H1 (cell line): ENCODE measurements around the gene SLC37A3. TPM values are rescaled to one million over a fixed set of nuclear protein-coding genes. Genes with fewer than 3 reads are reported as not detected.
A peak's percentile ranks its signal among the peaks of the same experiment; 100 is the strongest.

Experiments
- EGR1 ChIP-seq: IDR thresholded peaks from 2 replicates; pipeline ENCODE4 v1.6.1; 2011; ENCODE audit warnings: low read depth, low read length, borderline replicate concordance
- KDM4A ChIP-seq: IDR thresholded peaks from one replicate; pipeline ENCODE4 v1.7.1; 2012; ENCODE audit warnings: low read depth, mild to moderate bottlenecking, moderate library complexity, low read length, inconsistent platforms; ENCODE audit not compliant: severe bottlenecking
- POU5F1 ChIP-seq: IDR thresholded peaks from 2 replicates; pipeline ENCODE4 v1.6.1; 2011; ENCODE audit warnings: low read depth, mild to moderate bottlenecking, low read length, moderate library complexity
- RAD21 ChIP-seq, 2 experiments: IDR thresholded peaks in 1 of 2; conservative IDR thresholded peaks in 1 of 2; 2 replicates each; pipeline ENCODE4 v1.6.1; 2011; ENCODE audit warnings: low read depth in 2 of 2, low read length in 2 of 2, improper control_type of control experiment in 1 of 2, inconsistent platforms in 1 of 2, mild to moderate bottlenecking in 1 of 2, moderate library complexity in 1 of 2
- RXRA ChIP-seq: IDR thresholded peaks from 2 replicates; pipeline ENCODE4 v1.6.1; 2011; ENCODE audit warnings: low read depth, mild to moderate bottlenecking, low read length, moderate library complexity; ENCODE audit not compliant: insufficient read depth
- SIN3A ChIP-seq, 2 experiments: IDR thresholded peaks in 1 of 2; conservative IDR thresholded peaks in 1 of 2; 2 replicates each; pipeline ENCODE4 v1.6.1; 2011 to 2012; ENCODE audit warnings: low read length in 2 of 2, improper control_type of control experiment in 1 of 2, low read depth in 1 of 2, mild to moderate bottlenecking in 1 of 2
- SP2 ChIP-seq: IDR thresholded peaks from 2 replicates; pipeline ENCODE4 v1.6.1; 2012; ENCODE audit warnings: mild to moderate bottlenecking, low read length, inconsistent platforms
- SRF ChIP-seq: IDR thresholded peaks from 2 replicates; pipeline ENCODE4 v1.6.1; 2011; ENCODE audit warnings: mild to moderate bottlenecking, low read depth, low read length, moderate library complexity
- TAF1 ChIP-seq: IDR thresholded peaks from 2 replicates; pipeline ENCODE4 v1.6.1; 2011; ENCODE audit warnings: mild to moderate bottlenecking, low read depth, low read length
- TEAD4 ChIP-seq: IDR thresholded peaks from 2 replicates; pipeline ENCODE4 v1.6.1; 2012; ENCODE audit warnings: low read depth, low read length, inconsistent platforms, mixed read lengths
- YY1 ChIP-seq: IDR thresholded peaks from 2 replicates; pipeline ENCODE4 v1.6.1; 2011; ENCODE audit warnings: low read depth, mild to moderate bottlenecking, low read length
- polyA plus RNA-seq, 7 experiments: library from polyadenylated mRNA; depleted of rRNA in 3 of 7; stranded (reverse) in 5 of 7; unstranded in 2 of 7; fragments of >200 nt in 5 of 7; fragments of 200-250 nt in 2 of 7; gene quantifications; 1 replicate in 5 of 7; 2 replicates in 1 of 7; 4 replicates in 1 of 7; pipeline versions ENCODE4 v1.2.1 to v1.2.3, GENCODE V29; 2011 to 2013; ENCODE audit warnings: missing spikeins in 2 of 7, mixed read lengths in 2 of 7
- total RNA-seq: library from RNA; stranded (reverse); fragmentation: NEBNext Ultra II Directional; extraction: Animal tissue kit (Norgen Biotek cat#: 25700); gene quantifications from 2 replicates; pipeline ENCODE4 v1.2.1, GENCODE V29; 2021
- TF ChIP-seq, protein P1 (sequence below): IDR thresholded peaks from 2 replicates; pipeline ENCODE4 v1.6.1; 2011; ENCODE audit warnings: low read length, improper control_type of control experiment
- TF ChIP-seq, protein P2 (sequence below): IDR thresholded peaks from 2 replicates; pipeline ENCODE4 v1.6.1; 2011; ENCODE audit warnings: low read depth, mild to moderate bottlenecking, low read length; ENCODE audit not compliant: insufficient read depth

Gene SLC37A3
- total and polyA plus RNA-seq, 2 of the 8 experiments (the other 6 are each of a cell fraction or from before 2014, with no cell fraction given), result 58.2 to 71.0 TPM

DNA sequence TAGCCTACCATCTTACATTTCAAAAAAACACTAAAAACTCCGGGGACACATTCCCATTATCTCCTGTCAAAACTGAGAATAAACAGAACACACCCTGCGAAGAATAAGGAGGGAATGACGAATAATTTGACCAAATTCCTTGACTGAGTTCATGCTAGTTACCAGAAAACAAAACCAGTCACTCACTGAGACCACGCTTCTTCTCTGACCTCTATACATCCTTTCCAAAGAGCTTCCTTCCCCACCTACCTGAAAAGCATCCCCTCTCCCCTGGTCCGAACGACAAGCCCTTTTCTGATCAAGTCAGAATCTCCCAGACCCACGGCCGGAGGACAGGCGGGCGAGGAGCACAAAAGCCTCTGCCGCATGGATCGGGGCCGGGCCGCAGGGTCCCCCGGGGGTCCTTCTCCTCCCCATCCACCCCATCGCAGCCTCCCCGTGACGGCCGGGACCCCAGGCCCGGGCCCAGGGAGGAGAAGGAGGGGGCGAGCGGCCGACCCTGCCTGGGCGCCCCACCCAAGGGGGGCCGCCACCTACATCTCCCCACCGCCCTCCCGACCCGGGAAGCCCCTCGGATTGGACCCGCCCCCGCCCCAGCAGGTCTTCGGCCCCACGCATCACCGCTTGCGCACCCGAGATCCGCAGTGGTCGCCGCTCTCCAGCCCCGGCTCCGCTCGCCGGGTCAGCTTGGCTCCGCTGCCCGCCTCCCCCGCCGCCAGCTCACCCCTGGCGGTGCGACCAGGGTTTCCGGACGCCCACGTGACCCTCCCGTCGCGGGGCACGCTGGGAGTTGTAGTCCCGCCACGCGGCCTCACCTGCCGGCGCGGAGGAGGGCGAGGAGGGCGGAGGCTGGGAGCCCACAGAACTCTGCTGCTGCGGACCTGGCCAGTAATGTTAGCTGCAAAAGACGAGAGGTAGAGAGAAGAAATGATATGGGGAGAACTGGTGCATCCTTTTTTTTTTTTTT lies at the start of gene SLC37A3 (continued):
- TF ChIP-seq KDM4A (peak; percentile 62), EGR1 (no peak), SRF (no peak), TEAD4 (no peak), RAD21 (IDR thresholded peaks at IDR 0.05 in 1 of 2, conservative IDR thresholded peaks at IDR 0.05 in 1 of 2; ENCODE audit: low read depth in 2 of 2, low read length in 2 of 2) (peak in 1 of 2 experiments; percentile 8; a peak in 1 of 4 replicates), SP2 (no peak), RXRA (no peak), YY1 (no peak), SIN3A (conservative IDR thresholded peaks at IDR 0.05 in 1 of 2, IDR thresholded peaks at IDR 0.05 in 1 of 2; ENCODE audit: low read depth in 1 of 2, low read length in 2 of 2) (peak in 1 of 2 experiments; percentile 69; a peak in 1 of 4 replicates), POU5F1 (no peak), TAF1 (peak; percentile 75)
- TF ChIP-seq, protein P1, sequence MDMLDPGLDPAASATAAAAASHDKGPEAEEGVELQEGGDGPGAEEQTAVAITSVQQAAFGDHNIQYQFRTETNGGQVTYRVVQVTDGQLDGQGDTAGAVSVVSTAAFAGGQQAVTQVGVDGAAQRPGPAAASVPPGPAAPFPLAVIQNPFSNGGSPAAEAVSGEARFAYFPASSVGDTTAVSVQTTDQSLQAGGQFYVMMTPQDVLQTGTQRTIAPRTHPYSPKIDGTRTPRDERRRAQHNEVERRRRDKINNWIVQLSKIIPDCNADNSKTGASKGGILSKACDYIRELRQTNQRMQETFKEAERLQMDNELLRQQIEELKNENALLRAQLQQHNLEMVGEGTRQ, result peak; percentile 98
- TF ChIP-seq, protein P2, sequence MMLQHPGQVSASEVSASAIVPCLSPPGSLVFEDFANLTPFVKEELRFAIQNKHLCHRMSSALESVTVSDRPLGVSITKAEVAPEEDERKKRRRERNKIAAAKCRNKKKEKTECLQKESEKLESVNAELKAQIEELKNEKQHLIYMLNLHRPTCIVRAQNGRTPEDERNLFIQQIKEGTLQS, result peak; percentile 97
